HepG2 (cell line): Measurements from ENCODE around the gene SPATA21. TPM values are rescaled to one million over a fixed set of nuclear protein-coding genes. Genes with fewer than 3 reads are reported as not detected.
A peak's percentile ranks its signal among the peaks of the same experiment; 100 is the strongest.

Experiments
- ATAC-seq: fragments of 200-7000 bp; cut with Tn5 transposase; 3 replicates; pipeline ENCODE4 v1.9.1; 2020; ENCODE audit warnings: mild to moderate bottlenecking, moderate library complexity
- BruUV-seq: library from RNA; stranded (reverse); fragments of 400-500 nt; replicated peaks from 2 replicates; lab custom pipeline; 2021; lab: Mats Ljungman, UMichigan
- CTCF ChIA-PET: fragments of 300-600 bp; formaldehyde crosslinking; extraction: SDS; loops from one replicate; lab custom pipeline; 2021; ENCODE audit warnings: low total read pairs, inconsistent platforms, low intra/inter-chr PET ratio; lab: Yijun Ruan, JAX
- POLR2A ChIA-PET: fragments of 350-600 bp; sonication (Branson Sonifier 250); formaldehyde crosslinking; loops from one replicate; lab custom pipeline; 2020; ENCODE audit warnings: antibody characterized with exemption, inconsistent platforms; lab: Yijun Ruan, JAX
- DNase-seq: peaks from one replicate; pipeline ENCODE4 v3.0.0-alpha.2; 2015; ENCODE audit warnings: low spot score
- FAIRE-seq: peaks from 3 replicates; lab custom pipeline; 2011; peaks lifted over from hg19 to GRCh38; lab: Jason Lieb, UNC
- H2AFZ ChIP-seq: one replicate; pipeline ENCODE4 v1.6.1; 2011; ENCODE audit warnings: low read length, inconsistent platforms
- H3K27ac ChIP-seq: fragments of 300-600 bp; 3 replicates; pipeline ENCODE4 v1.8.0; 2011; ENCODE audit warnings: mixed run types, mild to moderate bottlenecking, mixed read lengths, low read length, inconsistent platforms; ENCODE audit not compliant: insufficient read depth; ENCODE audit errors: extremely low read length
- H3K27me3 ChIP-seq, 2 experiments: fragments of 200-600 bp in 1 of 2; 2 replicates in 1 of 2; 3 replicates in 1 of 2; pipeline versions ENCODE4 v1.6.0 to v1.8.0; 2011; ENCODE audit warnings: low read length in 2 of 2, mild to moderate bottlenecking in 2 of 2, moderate library complexity in 2 of 2, inconsistent platforms in 1 of 2; ENCODE audit not compliant: insufficient read depth in 2 of 2, control insufficient read depth in 1 of 2
- H3K36me3 ChIP-seq, 2 experiments: fragments of 200-600 bp in 1 of 2; replicated peaks in 1 of 2; 2 replicates in 1 of 2; 3 replicates in 1 of 2; pipeline versions ENCODE4 v1.5.1 to v1.8.0; 2011; ENCODE audit warnings: low read length in 2 of 2, inconsistent platforms in 1 of 2; ENCODE audit not compliant: insufficient read depth in 2 of 2, control insufficient read depth in 1 of 2
- H3K4me1 ChIP-seq: 2 replicates; pipeline ENCODE4 v1.5.1; 2012; ENCODE audit warnings: low read length, inconsistent platforms; ENCODE audit not compliant: insufficient read depth
- H3K4me2 ChIP-seq: 2 replicates; pipeline ENCODE4 v1.6.0; 2011; ENCODE audit warnings: low read depth, low read length, inconsistent platforms
- H3K4me3 ChIP-seq, 3 experiments: fragments of 200-600 bp in 1 of 3; sonication (generic), shearing (Covaris generic) in 1 of 3; replicated peaks in 1 of 3; 2 replicates each; pipeline ENCODE4 v1.5.1; 2011 to 2016; ENCODE audit warnings: low read length in 3 of 3, inconsistent platforms in 2 of 3, low read depth in 2 of 3, mild to moderate bottlenecking in 2 of 3, control low read depth in 1 of 3, mixed read lengths in 1 of 3; ENCODE audit not compliant: insufficient read depth in 1 of 3
- H3K79me2 ChIP-seq: one replicate; pipeline ENCODE4 v1.6.1; 2011; ENCODE audit warnings: low read length, inconsistent platforms; ENCODE audit not compliant: insufficient read depth
- H3K9ac ChIP-seq: 2 replicates; pipeline ENCODE4 v1.6.0; 2011; ENCODE audit warnings: mild to moderate bottlenecking, low read depth, low read length, inconsistent platforms; ENCODE audit not compliant: insufficient read depth
- H3K9me3 ChIP-seq: 2 replicates; pipeline ENCODE4 v1.5.1; 2012; ENCODE audit warnings: mild to moderate bottlenecking, low read length
- H4K20me1 ChIP-seq: 2 replicates; pipeline ENCODE4 v1.6.0; 2011; ENCODE audit warnings: inconsistent platforms, mild to moderate bottlenecking, low read length, moderate library complexity; ENCODE audit not compliant: insufficient read depth
- GABPA ChIP-seq, 2 experiments: IDR thresholded peaks; 2 replicates each; pipeline ENCODE4 v1.6.1; 2011 to 2016; ENCODE audit warnings: low read depth in 2 of 2, low read length in 1 of 2, missing biosample characterization in 1 of 2, missing genetic modification characterization in 1 of 2
- IRF1 ChIP-seq: sonication (generic); formaldehyde crosslinking; IDR thresholded peaks from 2 replicates; pipeline ENCODE4 v1.4.0; 2020; ENCODE audit warnings: low read depth, mild to moderate bottlenecking, missing genetic modification reagents
- SMYD3 ChIP-seq: sonication (generic); formaldehyde crosslinking; IDR thresholded peaks from 2 replicates; pipeline ENCODE4 v1.8.1; 2023; ENCODE audit warnings: mild to moderate bottlenecking, missing genetic modification reagents
- ZSCAN30 ChIP-seq: sonication (generic); formaldehyde crosslinking; IDR thresholded peaks from 2 replicates; pipeline ENCODE4 v1.5.0; 2020; ENCODE audit warnings: mild to moderate bottlenecking, missing genetic modification reagents
- WGBS: methylation state at CpG from one replicate; pipeline ENCODE4 v1.1.6; 2017; ENCODE audit warnings: low lambda C conversion rate; 5-methylcytosine and 5-hydroxymethylcytosine counted together
- in situ Hi-C: cut with HindIII; loops from 2 replicates; pipeline ENCODE4 v1.10.0; 2017; ENCODE audit warnings: low pct_unique_long_range_greater_than_20kb; ENCODE audit not compliant: extremely low pct_ligation_motif_present
- intact Hi-C: fragments of 100-400 bp; cut with micrococcal nuclease; formaldehyde crosslinking; loops from one replicate; pipeline ENCODE4 v1.10.0; 2022; ENCODE audit not compliant: unreplicated experiment
- polyA plus RNA-seq, 8 experiments: library from polyadenylated mRNA; depleted of rRNA in 3 of 8; stranded (reverse) in 7 of 8; unstranded in 1 of 8; fragments of >200 nt; fragmentation: Illumina TruSeq in 4 of 8; extraction: Trizol in 4 of 8; gene quantifications; 2 replicates each; pipeline versions ENCODE4 v1.2.1 to v1.2.3, GENCODE V29; 2011 to 2016; ENCODE audit warnings: low read depth in 4 of 8, missing spikeins in 1 of 8, mixed read lengths in 1 of 8; ENCODE audit not compliant: insufficient read depth in 1 of 8
- total RNA-seq, 5 experiments: library from RNA; depleted of rRNA; stranded (reverse); fragments of >200 nt; fragmentation: Illumina TruSeq; extraction: Trizol; gene quantifications; 2 replicates each; pipeline ENCODE4 v1.2.3, GENCODE V29; 2016; ENCODE audit warnings: low read depth in 1 of 5

Gene SPATA21
- total and polyA plus RNA-seq, 2 of the 13 experiments (the other 11 are each of a cell fraction or from before 2014, with no cell fraction given) = 0.80 to 1.4 TPM

- TF ChIP-seq ZSCAN30 (CRISPR knock-in tag) (no peak), IRF1 (no peak)
These were observed 5.0 kb upstream of the SPATA21 start (continued) for GRCh38 chr1:16442265-16442664.

- Histone ChIP-seq H3K27ac (peak overlapping the region; percentile 30), H4K20me1 (no peaks in the 10 kb centered on the region), H3K4me1 (peaks cover 27% of the 10 kb centered on the region), H3K27me3 (no peaks in the 10 kb centered on the region; a peak in 1 of 5 replicates), H3K4me3 (peak overlapping the region; percentile 83 to 97 (median 95)), H2AFZ (no peak overlapping the region), H3K36me3 (peaks cover 5 to 23% of the 10 kb centered on the region in 2 experiments; a peak in 4 of 5 replicates), H3K79me2 (peaks cover 17% of the 10 kb centered on the region), H3K4me2 (peak overlapping the region; percentile 88), H3K9ac (peak overlapping the region; percentile 88), H3K9me3 (no peaks in the 10 kb centered on the region)
- in situ Hi-C loops = no loop called here
- intact Hi-C loops = no loop called here
- ATAC-seq (peak; percentile 37; the same call in 2 of the 3 replicates), FAIRE-seq (no peak), DNase-seq (no peak)
- POLR2A ChIA-PET = interaction anchor here (0.6 to 2.3 kb wide), 8 partner anchors 8 to 105 kb away, joined by 3 to 17 read pairs (median 4); partner anchors contain the start of genes RNU1-1 and SZRD1
- WGBS = 3% methylated on average over 10 of the region's 12 CpGs
- no TSS peak for BruUV-seq
- CTCF ChIA-PET = no interaction called here
- no peak for TF ChIP-seq SMYD3 (CRISPR knock-in tag)
- no peak for TF ChIP-seq GABPA (IDR thresholded peaks at IDR 0.05; ENCODE audit: low read depth, low read length)
- 0 out of 2 replicates have a peak, but pooled peaks have one; percentile 9 for TF ChIP-seq GABPA (CRISPR knock-in tag; IDR thresholded peaks at IDR 0.05; ENCODE audit: low read depth)
These were observed 4.0 kb upstream of the SPATA21 start for GRCh38 chr1:16441282-16441665.
